Uterus (tissue), 2 donors: Measurements from ENCODE around the gene ITPRIPL2.

Experiments
- CTCF ChIP-seq, 4 experiments: fragments of 200-600 bp in 2 of 4; fragments of 450-650 bp in 2 of 4; sonication (generic) in 2 of 4; IDR thresholded peaks; one replicate each; pipeline ENCODE4 v1.5.1; 2016 to 2019; ENCODE audit warnings: antibody characterized with exemption in 4 of 4, mild to moderate bottlenecking in 2 of 4, moderate library complexity in 1 of 4
- POLR2A ChIP-seq, 2 donors: fragments of 450-650 bp; IDR thresholded peaks; one replicate each; pipeline ENCODE4 v1.6.1; 2016; ENCODE audit warnings: antibody characterized with exemption in 2 of 2, mild to moderate bottlenecking in 1 of 2, moderate library complexity in 1 of 2

- TF ChIP-seq CTCF (IDR thresholded peaks at IDR 0.05) (no peak), POLR2A (IDR thresholded peaks at IDR 0.05) (no peak)
Measured at GRCh38 chr16:19092653-19093410, 20.9 kb upstream of the ITPRIPL2 start.
